Smooth muscle cell (in vitro differentiated cells): ENCODE data around the gene MAP3K1. TPM values are rescaled to one million over a fixed set of nuclear protein-coding genes. Genes with fewer than 3 reads are reported as not detected.

Experiments used
- DNase-seq: peaks from one replicate; lab custom pipeline; 2025; ENCODE audit not compliant: unreplicated experiment; lab: John Stamatoyannopoulos, UW
- H2AFZ ChIP-seq: fragments of 200-600 bp; sonication (generic); 2 replicates; pipeline ENCODE4 v1.6.0; 2016; ENCODE audit warnings: antibody characterized with exemption, low read depth, mild to moderate bottlenecking
- H3F3A ChIP-seq: fragments of 200-600 bp; sonication (generic); 2 replicates; pipeline ENCODE4 v1.6.0; 2017; ENCODE audit warnings: antibody characterized with exemption, low read depth
- H3K27ac ChIP-seq: fragments of 200-600 bp; sonication (generic); 2 replicates; pipeline ENCODE4 v1.5.1; 2016; ENCODE audit warnings: low read depth, mild to moderate bottlenecking
- H3K27me3 ChIP-seq: fragments of 200-600 bp; sonication (generic); 2 replicates; pipeline ENCODE4 v1.6.1; 2016; ENCODE audit warnings: low read depth, mild to moderate bottlenecking
- H3K36me3 ChIP-seq: fragments of 200-600 bp; sonication (generic); 2 replicates; pipeline ENCODE4 v1.5.1; 2016; ENCODE audit warnings: low read depth
- H3K4me1 ChIP-seq: fragments of 200-600 bp; sonication (generic); 2 replicates; pipeline ENCODE4 v1.5.1; 2016; ENCODE audit warnings: low read depth
- H3K4me2 ChIP-seq: fragments of 200-600 bp; sonication (generic); 2 replicates; pipeline ENCODE4 v1.6.0; 2016; ENCODE audit warnings: mild to moderate bottlenecking
- H3K4me3 ChIP-seq: fragments of 200-600 bp; sonication (generic); 2 replicates; pipeline ENCODE4 v1.5.1; 2016; ENCODE audit warnings: mild to moderate bottlenecking
- H3K79me2 ChIP-seq: fragments of 200-600 bp; sonication (generic); 2 replicates; pipeline ENCODE4 v1.6.0; 2016; ENCODE audit warnings: low read depth, mild to moderate bottlenecking
- H3K9ac ChIP-seq: fragments of 200-600 bp; sonication (generic); 2 replicates; pipeline ENCODE4 v1.6.0; 2016; ENCODE audit warnings: low read depth
- H3K9me3 ChIP-seq: fragments of 200-600 bp; sonication (generic); replicated peaks from 2 replicates; pipeline ENCODE4 v1.5.1; 2016; ENCODE audit warnings: low read depth
- H4K20me1 ChIP-seq: fragments of 200-600 bp; sonication (generic); 2 replicates; pipeline ENCODE4 v1.6.0; 2016; ENCODE audit warnings: low read depth
- CTCF ChIP-seq: fragments of 200-600 bp; sonication (generic); IDR thresholded peaks from 2 replicates; pipeline ENCODE4 v1.5.1; 2017; ENCODE audit warnings: borderline replicate concordance, mild to moderate bottlenecking, antibody characterized with exemption; ENCODE audit not compliant: insufficient read depth, poor library complexity, severe bottlenecking
- WGBS: methylation state at CpG from one replicate; pipeline ENCODE4 v1.1.7; 2016; ENCODE audit warnings: low lambda C conversion rate; 5-methylcytosine and 5-hydroxymethylcytosine counted together
- polyA plus RNA-seq: library from polyadenylated mRNA; unstranded; fragments of >200 nt; fragmentation: Nextera tagmentation; extraction: Ambion mirVana; gene quantifications from 2 replicates; pipeline ENCODE4 v1.2.1, GENCODE V29; 2016
- total RNA-seq: library from RNA; depleted of rRNA; stranded (reverse); fragments of >200 nt; gene quantifications from 2 replicates; pipeline ENCODE4 v1.2.3, GENCODE V29; 2014

The MAP3K1 gene
- total and polyA plus RNA-seq, 2 experiments from 2014 or later = 11.2 to 30.1 TPM

- Histone ChIP-seq H4K20me1 (peaks cover 95% of the 10 kb centered on the region), H3K79me2 (peaks cover 99% of the 10 kb centered on the region), H3K27ac (no peak overlapping the region), H3K9me3 (no peaks in the 10 kb centered on the region), H3K4me2 (no peak overlapping the region), H3F3A (no peaks in the 10 kb centered on the region), H2AFZ (no peak overlapping the region), H3K27me3 (no peaks in the 10 kb centered on the region), H3K4me3 (no peak overlapping the region), H3K36me3 (no peaks in the 10 kb centered on the region), H3K9ac (no peak overlapping the region), H3K4me1 (no peaks in the 10 kb centered on the region)
- 60% methylated on average over 2 of the region's 2 CpGs for WGBS
- no peak for DNase-seq
- no peak for TF ChIP-seq CTCF
These were observed 29.9 kb downstream of the MAP3K1 start for GRCh38 chr5:56845277-56845676.

GRCh38 chr5:56845904-56846480, 30.6 kb downstream of the MAP3K1 start:
- 57% methylated on average over 3 of the region's 3 CpGs for WGBS
- no peak overlapping the region for H3K4me3 ChIP-seq
- H3K9ac ChIP-seq = no peak overlapping the region
- TF ChIP-seq CTCF = no peak
- no peaks in the 10 kb centered on the region for H3K27me3 ChIP-seq
- H3K36me3 ChIP-seq = no peaks in the 10 kb centered on the region
- H4K20me1 ChIP-seq = peaks cover 95% of the 10 kb centered on the region
- no peaks in the 10 kb centered on the region for H3K9me3 ChIP-seq
- no peaks in the 10 kb centered on the region for H3K4me1 ChIP-seq
- no peak overlapping the region for H2AFZ ChIP-seq
- H3F3A ChIP-seq = no peaks in the 10 kb centered on the region
- no peak for DNase-seq
- H3K27ac ChIP-seq = no peak overlapping the region
- peaks cover 99% of the 10 kb centered on the region for H3K79me2 ChIP-seq
- no peak overlapping the region for H3K4me2 ChIP-seq

GRCh38 chr5:56848206-56848605, 32.9 kb downstream of the MAP3K1 start:
- no peak overlapping the region for H2AFZ ChIP-seq
- DNase-seq = no peak
- WGBS = 76% methylated on average over 1 of the region's 1 CpG
- TF ChIP-seq CTCF = no peak
- no peaks in the 10 kb centered on the region for H3K9me3 ChIP-seq
- peaks cover 96% of the 10 kb centered on the region for H4K20me1 ChIP-seq
- H3K4me3 ChIP-seq = no peak overlapping the region
- H3K27ac ChIP-seq = no peak overlapping the region
- no peaks in the 10 kb centered on the region for H3K36me3 ChIP-seq
- peaks cover 3% of the 10 kb centered on the region for H3K4me1 ChIP-seq
- H3K27me3 ChIP-seq = no peaks in the 10 kb centered on the region
- peaks cover 99% of the 10 kb centered on the region for H3K79me2 ChIP-seq
- H3K4me2 ChIP-seq = no peak overlapping the region
- H3K9ac ChIP-seq = no peak overlapping the region
- H3F3A ChIP-seq = no peaks in the 10 kb centered on the region

GRCh38 chr5:56849671-56850070, 34.3 kb downstream of the MAP3K1 start:
- WGBS = 92% methylated on average over 2 of the region's 2 CpGs

More at GRCh38 chr5:56849671-56850070, 34.3 kb downstream of the MAP3K1 start:
- Histone ChIP-seq H3K9me3 (no peaks in the 10 kb centered on the region), H3K36me3 (no peaks in the 10 kb centered on the region), H3F3A (no peaks in the 10 kb centered on the region), H3K79me2 (peaks cover 100% of the 10 kb centered on the region), H4K20me1 (peaks cover 98% of the 10 kb centered on the region), H3K4me3 (no peak overlapping the region), H3K4me1 (peaks cover 3% of the 10 kb centered on the region), H3K27me3 (no peaks in the 10 kb centered on the region), H3K27ac (no peak overlapping the region), H3K4me2 (no peak overlapping the region), H3K9ac (no peak overlapping the region), H2AFZ (no peak overlapping the region)
- no peak for DNase-seq
- TF ChIP-seq CTCF = no peak
